Endothelial cell (in vitro differentiated cells): ENCODE results near the gene BABAM2. TPM values are rescaled to one million over a fixed set of nuclear protein-coding genes. Genes with fewer than 3 reads are reported as not detected.

Experiments used
- DNase-seq: peaks from one replicate; pipeline ENCODE4 v3.0.0; 2021; ENCODE audit warnings: low spot score
- H3K27ac Mint-ChIP-seq: one replicate; pipeline ENCODE4 v1.8.0; 2021; ENCODE audit warnings: mixed read lengths, inconsistent platforms; ENCODE audit not compliant: unreplicated experiment
- H3K27me3 Mint-ChIP-seq: one replicate; pipeline ENCODE4 v1.8.0; 2021; ENCODE audit warnings: mild to moderate bottlenecking, moderate library complexity, mixed read lengths, inconsistent platforms; ENCODE audit not compliant: unreplicated experiment
- H3K36me3 Mint-ChIP-seq: one replicate; pipeline ENCODE4 v1.8.0; 2021; ENCODE audit warnings: mild to moderate bottlenecking, low read depth, mixed read lengths, inconsistent platforms; ENCODE audit not compliant: unreplicated experiment
- H3K4me1 Mint-ChIP-seq: one replicate; pipeline ENCODE4 v1.8.0; 2021; ENCODE audit warnings: mild to moderate bottlenecking, mixed read lengths, inconsistent platforms; ENCODE audit not compliant: unreplicated experiment
- H3K4me3 Mint-ChIP-seq: one replicate; pipeline ENCODE4 v1.8.0; 2021; ENCODE audit warnings: mild to moderate bottlenecking, mixed read lengths, inconsistent platforms; ENCODE audit not compliant: unreplicated experiment
- H3K9me3 Mint-ChIP-seq: one replicate; pipeline ENCODE4 v1.8.0; 2021; ENCODE audit warnings: mixed read lengths, inconsistent platforms; ENCODE audit not compliant: unreplicated experiment
- CTCF ChIP-seq: fragments of 200-600 bp; sonication (generic); IDR thresholded peaks from one replicate; pipeline ENCODE4 v1.5.0; 2021; ENCODE audit warnings: antibody characterized with exemption; ENCODE audit not compliant: unreplicated experiment
- total RNA-seq: library from RNA; stranded (reverse); fragmentation: NEBNext Ultra II Directional; extraction: Animal tissue kit (Norgen Biotek cat#: 25700); gene quantifications from one replicate; pipeline ENCODE4 v1.2.1, GENCODE V29; 2021; ENCODE audit not compliant: unreplicated experiment

Gene BABAM2
- total RNA-seq, 1 donor from 2014 or later: 40.2 TPM

- DNase-seq: no peak
These were observed 296.7 kb downstream of the BABAM2 start for GRCh38 chr2:28187186-28187585.

GRCh38 chr2:28188436-28188835, 297.9 kb downstream of the BABAM2 start:
- no peak for DNase-seq
- Mint-ChIP-seq H3K27me3 (no peaks in the 10 kb centered on the region), H3K27ac (no peak overlapping the region), H3K9me3 (no peaks in the 10 kb centered on the region), H3K36me3 (peaks cover 4% of the 10 kb centered on the region), H3K4me3 (no peak overlapping the region), H3K4me1 (no peaks in the 10 kb centered on the region)
- TF ChIP-seq CTCF: no peak

More at GRCh38 chr2:28187186-28187585, 296.7 kb downstream of the BABAM2 start:
- Mint-ChIP-seq H3K9me3 (no peaks in the 10 kb centered on the region), H3K4me3 (no peak overlapping the region), H3K27ac (no peak overlapping the region), H3K27me3 (no peaks in the 10 kb centered on the region), H3K36me3 (peaks cover 4% of the 10 kb centered on the region), H3K4me1 (no peaks in the 10 kb centered on the region)
- TF ChIP-seq CTCF: no peak

GRCh38 chr2:28193630-28194403, 303.3 kb downstream of the BABAM2 start:
- peaks cover 4% of the 10 kb centered on the region for H3K36me3 Mint-ChIP-seq
- H3K4me1 Mint-ChIP-seq: peaks cover 7% of the 10 kb centered on the region
- H3K27ac Mint-ChIP-seq: no peak overlapping the region
- TF ChIP-seq CTCF: no peak
- H3K4me3 Mint-ChIP-seq: no peak overlapping the region
- no peak for DNase-seq
- peaks cover 4% of the 10 kb centered on the region for H3K27me3 Mint-ChIP-seq
- H3K9me3 Mint-ChIP-seq: no peaks in the 10 kb centered on the region

GRCh38 chr2:28199995-28200679, 309.6 kb downstream of the BABAM2 start:
- Mint-ChIP-seq H3K4me3 (no peak overlapping the region), H3K27ac (no peak overlapping the region), H3K9me3 (no peaks in the 10 kb centered on the region), H3K27me3 (peaks cover 2% of the 10 kb centered on the region), H3K36me3 (no peaks in the 10 kb centered on the region), H3K4me1 (peaks cover 14% of the 10 kb centered on the region)
- no peak for TF ChIP-seq CTCF
- DNase-seq: no peak

GRCh38 chr2:28201671-28202180, 311.2 kb downstream of the BABAM2 start:
- DNase-seq: no peak
- H3K4me1 Mint-ChIP-seq: peaks cover 18% of the 10 kb centered on the region

More at GRCh38 chr2:28201671-28202180, 311.2 kb downstream of the BABAM2 start:
- H3K9me3 Mint-ChIP-seq: no peaks in the 10 kb centered on the region
- no peak overlapping the region for H3K27ac Mint-ChIP-seq
- TF ChIP-seq CTCF: no peak
- no peaks in the 10 kb centered on the region for H3K36me3 Mint-ChIP-seq
- peaks cover 2% of the 10 kb centered on the region for H3K27me3 Mint-ChIP-seq
- no peak overlapping the region for H3K4me3 Mint-ChIP-seq
